Activated naive CD4-positive, alpha-beta T cell treated with anti-CD3 and anti-CD28 coated beads, Interleukin-2, amount 50 U/mL, for 72 hours (primary cell): Measurements from ENCODE around the gene DNAJB8. TPM values are rescaled to one million over a fixed set of nuclear protein-coding genes. Genes with fewer than 3 reads are reported as not detected.

Experiments used
- ATAC-seq, 2 donors: fragments of 150-1000 bp; cut with Tn5 transposase; 2 replicates each; pipeline ENCODE4 v1.10.0; 2021; ENCODE audit warnings: mild to moderate bottlenecking in 2 of 2, moderate library complexity in 2 of 2
- DNase-seq, 2 donors: peaks; one replicate each; pipeline ENCODE4 v3.0.0; 2021 to 2022; ENCODE audit warnings: low spot score in 2 of 2
- H3K27ac Mint-ChIP-seq, 2 donors: one replicate each; pipeline ENCODE4 v1.8.0; 2022; ENCODE audit warnings: mild to moderate bottlenecking in 2 of 2, mixed read lengths in 2 of 2
- H3K36me3 Mint-ChIP-seq, 2 donors: one replicate each; pipeline ENCODE4 v1.8.0; 2022; ENCODE audit warnings: mixed read lengths in 2 of 2
- H3K9me3 Mint-ChIP-seq, 2 donors: one replicate each; pipeline ENCODE4 v1.8.0; 2022; ENCODE audit warnings: mixed read lengths in 2 of 2
- total RNA-seq, 2 donors: library from RNA; stranded (reverse); gene quantifications; one replicate each; pipeline ENCODE4 v1.2.3, GENCODE V29; 2022

DNAJB8 gene
- total RNA-seq, 2 donors from 2014 or later, result not detected

- ATAC-seq (peak; percentile 85), DNase-seq (peak; percentile 73 to 85)
- H3K27ac Mint-ChIP-seq, result peak overlapping the region in 1 of 2 donors; percentile 61
- no peaks in the 10 kb centered on the region for H3K9me3 Mint-ChIP-seq
- H3K36me3 Mint-ChIP-seq, result no peaks in the 10 kb centered on the region
Measured at GRCh38 chr3:128497305-128498126, 30.8 kb upstream of the DNAJB8 start.

- no peaks in the 10 kb centered on the region for H3K9me3 Mint-ChIP-seq
- no peaks in the 10 kb centered on the region for H3K36me3 Mint-ChIP-seq
- no peak for ATAC-seq
- peak overlapping the region in 1 of 2 donors; percentile 61 for H3K27ac Mint-ChIP-seq
- DNase-seq, result peak in 1 of 2 donors; percentile 17
Measured at GRCh38 chr3:128496602-128497304, 30.1 kb upstream of the DNAJB8 start.

- ATAC-seq (no peak), DNase-seq (no peak)
- Mint-ChIP-seq H3K27ac (no peak overlapping the region), H3K36me3 (no peaks in the 10 kb centered on the region), H3K9me3 (no peaks in the 10 kb centered on the region)
Measured at GRCh38 chr3:128496019-128496601, 29.4 kb upstream of the DNAJB8 start.

GRCh38 chr3:128495435-128495970 lies 28.8 kb upstream of the DNAJB8 start:
- no peaks in the 10 kb centered on the region for H3K9me3 Mint-ChIP-seq
- H3K27ac Mint-ChIP-seq, result no peak overlapping the region
- DNase-seq (no peak), ATAC-seq (no peak)
- H3K36me3 Mint-ChIP-seq, result no peaks in the 10 kb centered on the region

GRCh38 chr3:128494367-128494650 lies 27.6 kb upstream of the DNAJB8 start:
- H3K36me3 Mint-ChIP-seq, result no peaks in the 10 kb centered on the region
- no peaks in the 10 kb centered on the region for H3K9me3 Mint-ChIP-seq
- no peak overlapping the region for H3K27ac Mint-ChIP-seq
- DNase-seq (no peak), ATAC-seq (no peak)

- no peaks in the 10 kb centered on the region for H3K36me3 Mint-ChIP-seq
- DNase-seq, result no peak
- H3K9me3 Mint-ChIP-seq, result no peaks in the 10 kb centered on the region
- no peak overlapping the region for H3K27ac Mint-ChIP-seq
- no peak for ATAC-seq
Measured at GRCh38 chr3:128493570-128494366, 27.1 kb upstream of the DNAJB8 start.

- DNase-seq (peak in 1 of 2 donors; percentile 53), ATAC-seq (peak in 1 of 2 donors; percentile 47)
- Mint-ChIP-seq H3K27ac (no peak within 1 kb of the TSS), H3K9me3 (no peaks in the 10 kb centered on the region), H3K36me3 (no peaks in the 10 kb centered on the region)
Measured at GRCh38 chr3:128492671-128493569, 26.2 kb upstream of the DNAJB8 start, which contains the start of gene GATA2. TSS of gene GATA2 (minus strand) at chr3:128493201. CDS start at chr3:128487031, 6,170 bp downstream.

GRCh38 chr3:128491941-128492670 lies 25.4 kb upstream of the DNAJB8 start:
- DNase-seq, result peak in 1 of 2 donors; percentile 42
- H3K27ac Mint-ChIP-seq, result peak overlapping the region in 1 of 2 donors; percentile 11
- H3K9me3 Mint-ChIP-seq, result no peaks in the 10 kb centered on the region

GRCh38 chr3:128491691-128491940 lies 24.9 kb upstream of the DNAJB8 start:
- Mint-ChIP-seq H3K27ac (peak overlapping the region in 1 of 2 donors; percentile 11), H3K36me3 (no peaks in the 10 kb centered on the region), H3K9me3 (no peaks in the 10 kb centered on the region)
- ATAC-seq (no peak), DNase-seq (no peak)

More at GRCh38 chr3:128491941-128492670, 25.4 kb upstream of the DNAJB8 start:
- no peaks in the 10 kb centered on the region for H3K36me3 Mint-ChIP-seq
- ATAC-seq, result no peak

- peak in 1 of 2 donors; percentile 24 for DNase-seq
- Mint-ChIP-seq H3K36me3 (no peaks in the 10 kb centered on the region), H3K9me3 (no peaks in the 10 kb centered on the region), H3K27ac (no peak overlapping the region)
- no peak for ATAC-seq
Measured at GRCh38 chr3:128490915-128491690, 24.4 kb upstream of the DNAJB8 start.

GRCh38 chr3:128490650-128490914 lies 23.9 kb upstream of the DNAJB8 start:
- DNase-seq (no peak), ATAC-seq (no peak)
- H3K36me3 Mint-ChIP-seq, result no peaks in the 10 kb centered on the region
- H3K9me3 Mint-ChIP-seq, result no peaks in the 10 kb centered on the region
- no peak overlapping the region for H3K27ac Mint-ChIP-seq

GRCh38 chr3:128489927-128490649 lies 23.4 kb upstream of the DNAJB8 start:
- ATAC-seq (no peak), DNase-seq (peak in 1 of 2 donors; percentile 40)
- Mint-ChIP-seq H3K36me3 (no peaks in the 10 kb centered on the region), H3K27ac (no peak overlapping the region), H3K9me3 (no peaks in the 10 kb centered on the region)

GRCh38 chr3:128489674-128489926 lies 22.9 kb upstream of the DNAJB8 start:
- no peaks in the 10 kb centered on the region for H3K9me3 Mint-ChIP-seq
- no peak overlapping the region for H3K27ac Mint-ChIP-seq
- DNase-seq (peak in 1 of 2 donors; percentile 40), ATAC-seq (no peak)
- H3K36me3 Mint-ChIP-seq, result no peaks in the 10 kb centered on the region

- Mint-ChIP-seq H3K9me3 (no peaks in the 10 kb centered on the region), H3K36me3 (no peaks in the 10 kb centered on the region), H3K27ac (no peak overlapping the region)
- peak in 1 of 2 donors; percentile 11 for ATAC-seq
- DNase-seq, result peak in 1 of 2 donors; percentile 43
Measured at GRCh38 chr3:128488991-128489673, 22.4 kb upstream of the DNAJB8 start.
